K562 (cell line): ENCODE results near the gene HPCAL1. TPM values are rescaled to one million over a fixed set of nuclear protein-coding genes. Genes with fewer than 3 reads are reported as not detected.

Experiments
- ASH1L ChIP-seq: fragments of 450-650 bp; IDR thresholded peaks from 2 replicates; pipeline ENCODE4 v1.6.1; 2018; ENCODE audit warnings: borderline replicate concordance, mild to moderate bottlenecking, low read depth; ENCODE audit not compliant: partially characterized antibody
- ATF4 ChIP-seq: fragments of 450-650 bp; formaldehyde crosslinking; IDR thresholded peaks from 2 replicates; pipeline ENCODE4 v1.4.0; 2022; ENCODE audit warnings: mild to moderate bottlenecking, moderate library complexity
- CC2D1A ChIP-seq: fragments of 450-650 bp; IDR thresholded peaks from 2 replicates; pipeline ENCODE4 v1.6.1; 2017; ENCODE audit warnings: mild to moderate bottlenecking
- CREB3L1 ChIP-seq: fragments of 450-650 bp; IDR thresholded peaks from 2 replicates; pipeline ENCODE4 v1.6.1; 2014; ENCODE audit warnings: low read depth, mild to moderate bottlenecking, moderate library complexity, borderline replicate concordance
- FOXK1 ChIP-seq: sonication (generic); formaldehyde crosslinking; IDR thresholded peaks from 2 replicates; pipeline ENCODE4 v1.8.0; 2022; ENCODE audit warnings: missing genetic modification reagents, mild to moderate bottlenecking, borderline replicate concordance
- HNRNPUL1 ChIP-seq: fragments of 200-400 bp; formaldehyde crosslinking; IDR thresholded peaks from 2 replicates; pipeline ENCODE4 v1.6.1; 2017; ENCODE audit warnings: low read length
- MAZ ChIP-seq, 2 experiments: fragments of 450-650 bp in 1 of 2; sonication (generic) in 1 of 2; formaldehyde crosslinking; IDR thresholded peaks in 1 of 2; conservative IDR thresholded peaks in 1 of 2; 2 replicates each; pipeline versions ENCODE4 v1.4.0 to v1.5.0; 2020; ENCODE audit warnings: mild to moderate bottlenecking in 1 of 2, missing genetic modification reagents in 1 of 2
- MTA3 ChIP-seq: fragments of 450-650 bp; formaldehyde crosslinking; IDR thresholded peaks from 2 replicates; pipeline ENCODE4 v1.6.1; 2017; ENCODE audit warnings: mild to moderate bottlenecking, borderline replicate concordance
- NCOA2 ChIP-seq, 2 experiments: fragments of 450-650 bp; IDR thresholded peaks; 2 replicates each; pipeline ENCODE4 v1.6.1; 2018; ENCODE audit warnings: mild to moderate bottlenecking in 2 of 2, moderate library complexity in 1 of 2; ENCODE audit not compliant: partially characterized antibody in 2 of 2
- POLR2B ChIP-seq: fragments of 450-650 bp; IDR thresholded peaks from 2 replicates; pipeline ENCODE4 v1.6.1; 2018; ENCODE audit warnings: low read depth; ENCODE audit not compliant: partially characterized antibody
- POU5F1 ChIP-seq: fragments of 150-350 bp; IDR thresholded peaks from 2 replicates; pipeline ENCODE4 v1.6.1; 2014; ENCODE audit warnings: borderline replicate concordance, low read length, low read depth, mild to moderate bottlenecking; ENCODE audit not compliant: partially characterized antibody
- PTBP1 ChIP-seq: fragments of 200-400 bp; formaldehyde crosslinking; IDR thresholded peaks from 2 replicates; pipeline ENCODE4 v1.6.1; 2017; ENCODE audit warnings: low read depth, low read length
- STAT5B ChIP-seq: fragments of 250-450 bp; sonication (Bioruptor Pico); IDR thresholded peaks from 2 replicates; pipeline ENCODE4 v1.8.0; 2021; ENCODE audit warnings: mild to moderate bottlenecking, inconsistent platforms
- TGIF2 ChIP-seq: sonication (generic); formaldehyde crosslinking; IDR thresholded peaks from 2 replicates; pipeline ENCODE4 v1.8.1; 2022; ENCODE audit warnings: mild to moderate bottlenecking, missing genetic modification reagents, moderate library complexity
- THAP12 ChIP-seq: fragments of 250-450 bp; sonication (Bioruptor Pico); IDR thresholded peaks from 2 replicates; pipeline ENCODE4 v1.9.0; 2021; ENCODE audit warnings: mild to moderate bottlenecking, inconsistent platforms
- TRIM24 ChIP-seq, 2 experiments: fragments of 450-650 bp; IDR thresholded peaks; 2 replicates each; pipeline ENCODE4 v1.6.1; 2016
- U2AF1 ChIP-seq: fragments of 200-400 bp; formaldehyde crosslinking; optimal IDR thresholded peaks from 2 replicates; pipeline ENCODE3; 2017; ENCODE audit warnings: mild to moderate bottlenecking, low read depth, low read length, moderate library complexity
- ZNF354B ChIP-seq: fragments of 250-450 bp; sonication (Bioruptor Pico); IDR thresholded peaks from 2 replicates; pipeline ENCODE4 v1.4.0; 2020
- ZNF76 ChIP-seq: fragments of 250-450 bp; sonication (Bioruptor Pico); IDR thresholded peaks from 2 replicates; pipeline ENCODE4 v1.4.0; 2020; ENCODE audit warnings: mild to moderate bottlenecking, moderate library complexity, borderline replicate concordance
- polyA plus RNA-seq, 8 experiments: library from polyadenylated mRNA; depleted of rRNA in 4 of 8; stranded (reverse) in 5 of 8; unstranded in 3 of 8; fragments of >200 nt; fragmentation: Nextera tagmentation in 2 of 8; fragmentation: Illumina TruSeq in 1 of 8; extraction: Ambion mirVana in 2 of 8; extraction: Trizol in 1 of 8; gene quantifications; 2 replicates each; pipeline versions ENCODE4 v1.2.1 to v1.2.3, GENCODE V29; 2011 to 2014; ENCODE audit warnings: inconsistent platforms in 1 of 8, missing spikeins in 1 of 8
- total RNA-seq, 7 experiments: library from RNA; depleted of rRNA in 6 of 7; stranded (reverse); fragments of >200 nt in 6 of 7; fragmentation: Illumina TruSeq in 2 of 7; extraction: Trizol in 2 of 7; gene quantifications; 2 replicates each; pipeline versions ENCODE4 v1.2.1 to v1.2.3, GENCODE V29; 2011 to 2021; ENCODE audit warnings: low replicate concordance in 1 of 7
- TF ChIP-seq, protein P1 (sequence below): sonication (generic); formaldehyde crosslinking; IDR thresholded peaks from 2 replicates; pipeline ENCODE4 v1.8.1; 2023; ENCODE audit warnings: mild to moderate bottlenecking, missing genetic modification reagents
- TF ChIP-seq, protein P2 (sequence below), 2 experiments: fragments of 450-650 bp in 1 of 2; sonication (generic) in 1 of 2; formaldehyde crosslinking in 1 of 2; IDR thresholded peaks in 1 of 2; conservative IDR thresholded peaks in 1 of 2; 2 replicates each; pipeline versions ENCODE4 v1.6.1 to v1.8.1; 2016 to 2023; ENCODE audit warnings: mild to moderate bottlenecking in 2 of 2, moderate library complexity in 2 of 2, inconsistent platforms in 1 of 2, missing genetic modification reagents in 1 of 2

Gene HPCAL1
- total and polyA plus RNA-seq, 9 of the 15 experiments (the other 6 are each of a cell fraction or from before 2014, with no cell fraction given), result 2.7 to 65.5 (median 23.9) TPM

- TF ChIP-seq THAP12 (CRISPR knock-in tag) (no peak), TGIF2 (no peak), CREB3L1 (no peak), POLR2B (no peak), HNRNPUL1 (no peak), NCOA2 (IDR thresholded peaks at IDR 0.05; ENCODE audit: partially characterized antibody in 2 of 2) (no peak), STAT5B (CRISPR knock-in tag) (no peak), POU5F1 (no peak), MAZ (CRISPR knock-in tag; conservative IDR thresholded peaks at IDR 0.05 in 1 of 2, IDR thresholded peaks at IDR 0.05 in 1 of 2) (peak in 1 of 2 experiments; percentile 56; a peak in 2 of 4 replicates), CC2D1A (no peak), ZNF354B (CRISPR knock-in tag) (no peak), ZNF76 (CRISPR knock-in tag) (0 out of 2 replicates have a peak, but pooled peaks have one; percentile 25), ATF4 (peak; percentile 36; the same call in 1 of the 2 replicates), MTA3 (no peak), ASH1L (no peak), FOXK1 (no peak), U2AF1 (no peak), PTBP1 (no peak), TRIM24 (IDR thresholded peaks at IDR 0.05) (no peak)
- TF ChIP-seq, protein P1, sequence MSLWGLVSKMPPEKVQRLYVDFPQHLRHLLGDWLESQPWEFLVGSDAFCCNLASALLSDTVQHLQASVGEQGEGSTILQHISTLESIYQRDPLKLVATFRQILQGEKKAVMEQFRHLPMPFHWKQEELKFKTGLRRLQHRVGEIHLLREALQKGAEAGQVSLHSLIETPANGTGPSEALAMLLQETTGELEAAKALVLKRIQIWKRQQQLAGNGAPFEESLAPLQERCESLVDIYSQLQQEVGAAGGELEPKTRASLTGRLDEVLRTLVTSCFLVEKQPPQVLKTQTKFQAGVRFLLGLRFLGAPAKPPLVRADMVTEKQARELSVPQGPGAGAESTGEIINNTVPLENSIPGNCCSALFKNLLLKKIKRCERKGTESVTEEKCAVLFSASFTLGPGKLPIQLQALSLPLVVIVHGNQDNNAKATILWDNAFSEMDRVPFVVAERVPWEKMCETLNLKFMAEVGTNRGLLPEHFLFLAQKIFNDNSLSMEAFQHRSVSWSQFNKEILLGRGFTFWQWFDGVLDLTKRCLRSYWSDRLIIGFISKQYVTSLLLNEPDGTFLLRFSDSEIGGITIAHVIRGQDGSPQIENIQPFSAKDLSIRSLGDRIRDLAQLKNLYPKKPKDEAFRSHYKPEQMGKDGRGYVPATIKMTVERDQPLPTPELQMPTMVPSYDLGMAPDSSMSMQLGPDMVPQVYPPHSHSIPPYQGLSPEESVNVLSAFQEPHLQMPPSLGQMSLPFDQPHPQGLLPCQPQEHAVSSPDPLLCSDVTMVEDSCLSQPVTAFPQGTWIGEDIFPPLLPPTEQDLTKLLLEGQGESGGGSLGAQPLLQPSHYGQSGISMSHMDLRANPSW, result no peak
- TF ChIP-seq, protein P2, sequence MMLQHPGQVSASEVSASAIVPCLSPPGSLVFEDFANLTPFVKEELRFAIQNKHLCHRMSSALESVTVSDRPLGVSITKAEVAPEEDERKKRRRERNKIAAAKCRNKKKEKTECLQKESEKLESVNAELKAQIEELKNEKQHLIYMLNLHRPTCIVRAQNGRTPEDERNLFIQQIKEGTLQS (IDR thresholded peaks at IDR 0.05), result no peak
- TF ChIP-seq, protein P2 (CRISPR knock-in tag; conservative IDR thresholded peaks at IDR 0.05), result no peak
Observed at GRCh38 chr2:10333247-10333613, 30.5 kb downstream of the HPCAL1 start (continued).
